ENCODE data around the gene ANXA6.
A peak's percentile ranks its signal among the peaks of the same experiment; 100 is the strongest.

ANXA6 gene

DNA sequence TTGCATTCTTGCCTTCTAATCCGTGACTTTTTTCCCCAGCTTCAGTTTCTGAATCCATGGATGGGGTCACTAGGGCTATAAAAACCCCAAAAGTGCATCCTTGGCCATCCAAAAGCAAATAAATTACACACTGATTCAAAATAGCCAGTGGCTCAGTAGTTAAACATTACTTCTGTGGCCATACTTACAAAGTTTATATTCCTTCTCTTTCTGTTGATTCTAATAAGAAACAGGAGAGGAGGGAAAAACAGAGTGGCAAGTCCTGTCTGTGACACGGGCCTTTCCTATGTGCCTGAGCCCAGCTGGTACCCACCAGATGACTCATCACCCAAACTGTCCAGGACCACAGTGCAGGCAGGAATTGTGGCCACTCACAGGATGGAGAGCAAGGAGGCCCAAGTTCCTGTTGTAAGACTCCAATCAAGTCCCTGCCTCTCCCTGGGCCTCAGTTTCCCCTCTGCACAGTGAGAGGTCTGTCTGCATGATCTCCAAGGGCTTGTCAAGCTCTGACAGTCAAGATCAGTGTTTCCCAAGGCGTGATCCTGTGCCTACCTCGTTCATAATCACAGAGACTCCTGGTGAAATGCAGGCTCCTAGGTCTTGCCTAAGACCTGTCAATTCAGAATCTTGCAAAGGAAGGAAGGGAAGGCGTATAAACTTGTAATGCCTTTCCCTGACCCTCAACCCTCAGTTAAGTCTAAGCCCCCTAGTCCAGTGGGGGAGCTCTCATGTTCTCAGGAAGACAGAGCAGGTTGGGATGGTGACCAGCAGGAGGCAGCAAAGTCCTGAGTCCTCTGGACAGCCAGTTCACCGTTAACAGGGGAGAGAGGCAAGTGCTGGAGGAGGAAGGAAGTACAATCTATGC lies 106.3 kb downstream of the ANXA6 start:
- no peak overlapping the region for H3K4me3 ChIP-seq (ENCODE audit: low read length)
- DNase-seq (ENCODE audit: low read depth): peak; percentile 29
- TF ChIP-seq, protein P1, sequence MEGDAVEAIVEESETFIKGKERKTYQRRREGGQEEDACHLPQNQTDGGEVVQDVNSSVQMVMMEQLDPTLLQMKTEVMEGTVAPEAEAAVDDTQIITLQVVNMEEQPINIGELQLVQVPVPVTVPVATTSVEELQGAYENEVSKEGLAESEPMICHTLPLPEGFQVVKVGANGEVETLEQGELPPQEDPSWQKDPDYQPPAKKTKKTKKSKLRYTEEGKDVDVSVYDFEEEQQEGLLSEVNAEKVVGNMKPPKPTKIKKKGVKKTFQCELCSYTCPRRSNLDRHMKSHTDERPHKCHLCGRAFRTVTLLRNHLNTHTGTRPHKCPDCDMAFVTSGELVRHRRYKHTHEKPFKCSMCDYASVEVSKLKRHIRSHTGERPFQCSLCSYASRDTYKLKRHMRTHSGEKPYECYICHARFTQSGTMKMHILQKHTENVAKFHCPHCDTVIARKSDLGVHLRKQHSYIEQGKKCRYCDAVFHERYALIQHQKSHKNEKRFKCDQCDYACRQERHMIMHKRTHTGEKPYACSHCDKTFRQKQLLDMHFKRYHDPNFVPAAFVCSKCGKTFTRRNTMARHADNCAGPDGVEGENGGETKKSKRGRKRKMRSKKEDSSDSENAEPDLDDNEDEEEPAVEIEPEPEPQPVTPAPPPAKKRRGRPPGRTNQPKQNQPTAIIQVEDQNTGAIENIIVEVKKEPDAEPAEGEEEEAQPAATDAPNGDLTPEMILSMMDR (conservative IDR thresholded peaks at IDR 0.05; ENCODE audit: low read depth, low read length): peak; percentile 98

Measured in retinal pigment epithelial cell (primary cell).